ENCODE data around the gene OR4D9.

DNA sequence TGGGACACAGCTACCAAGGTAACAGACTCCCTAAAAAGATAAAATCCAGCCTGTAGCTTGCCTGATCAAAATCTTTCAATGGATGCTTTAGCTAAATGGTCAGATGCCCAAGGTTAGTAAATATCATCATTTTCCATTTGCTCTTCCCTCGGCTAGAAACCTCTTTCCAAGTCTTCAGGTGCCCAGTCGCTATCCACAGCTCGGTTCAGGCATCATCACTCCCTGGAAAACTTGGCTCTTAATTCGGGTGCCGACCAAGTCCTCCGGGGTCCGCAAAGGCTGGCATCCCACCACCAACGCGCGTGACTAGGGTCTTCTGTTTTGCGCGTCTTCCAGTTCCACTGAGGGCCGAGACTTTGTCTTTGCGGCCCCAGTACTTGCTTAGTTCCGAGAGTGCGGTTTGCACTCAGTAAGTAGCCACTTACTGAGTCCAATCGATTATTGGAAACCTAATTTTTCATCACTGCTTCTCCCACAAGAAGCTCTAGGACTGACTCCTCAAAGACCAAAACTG lies 44.3 kb downstream of the OR4D9 start:
- no peak for TF ChIP-seq EZH2 (IDR thresholded peaks at IDR 0.05; ENCODE audit: low read depth, unreplicated experiment)
- no peak for TF ChIP-seq CTCF (conservative IDR thresholded peaks at IDR 0.05; ENCODE audit: low read depth in 2 of 2)
- TF ChIP-seq POLR2AphosphoS5 (IDR thresholded peaks at IDR 0.05; ENCODE audit: low read depth) = no peak
- no peak for TF ChIP-seq EZH2phosphoT487 (IDR thresholded peaks at IDR 0.05; ENCODE audit: unreplicated experiment)
- TF ChIP-seq, protein P1, sequence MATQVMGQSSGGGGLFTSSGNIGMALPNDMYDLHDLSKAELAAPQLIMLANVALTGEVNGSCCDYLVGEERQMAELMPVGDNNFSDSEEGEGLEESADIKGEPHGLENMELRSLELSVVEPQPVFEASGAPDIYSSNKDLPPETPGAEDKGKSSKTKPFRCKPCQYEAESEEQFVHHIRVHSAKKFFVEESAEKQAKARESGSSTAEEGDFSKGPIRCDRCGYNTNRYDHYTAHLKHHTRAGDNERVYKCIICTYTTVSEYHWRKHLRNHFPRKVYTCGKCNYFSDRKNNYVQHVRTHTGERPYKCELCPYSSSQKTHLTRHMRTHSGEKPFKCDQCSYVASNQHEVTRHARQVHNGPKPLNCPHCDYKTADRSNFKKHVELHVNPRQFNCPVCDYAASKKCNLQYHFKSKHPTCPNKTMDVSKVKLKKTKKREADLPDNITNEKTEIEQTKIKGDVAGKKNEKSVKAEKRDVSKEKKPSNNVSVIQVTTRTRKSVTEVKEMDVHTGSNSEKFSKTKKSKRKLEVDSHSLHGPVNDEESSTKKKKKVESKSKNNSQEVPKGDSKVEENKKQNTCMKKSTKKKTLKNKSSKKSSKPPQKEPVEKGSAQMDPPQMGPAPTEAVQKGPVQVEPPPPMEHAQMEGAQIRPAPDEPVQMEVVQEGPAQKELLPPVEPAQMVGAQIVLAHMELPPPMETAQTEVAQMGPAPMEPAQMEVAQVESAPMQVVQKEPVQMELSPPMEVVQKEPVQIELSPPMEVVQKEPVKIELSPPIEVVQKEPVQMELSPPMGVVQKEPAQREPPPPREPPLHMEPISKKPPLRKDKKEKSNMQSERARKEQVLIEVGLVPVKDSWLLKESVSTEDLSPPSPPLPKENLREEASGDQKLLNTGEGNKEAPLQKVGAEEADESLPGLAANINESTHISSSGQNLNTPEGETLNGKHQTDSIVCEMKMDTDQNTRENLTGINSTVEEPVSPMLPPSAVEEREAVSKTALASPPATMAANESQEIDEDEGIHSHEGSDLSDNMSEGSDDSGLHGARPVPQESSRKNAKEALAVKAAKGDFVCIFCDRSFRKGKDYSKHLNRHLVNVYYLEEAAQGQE (IDR thresholded peaks at IDR 0.05; ENCODE audit: unreplicated experiment) = no peak
- TF ChIP-seq NANOG (IDR thresholded peaks at IDR 0.05; ENCODE audit: borderline replicate concordance) = no peak
- TF ChIP-seq CREB1 (CRISPR knock-in tag; IDR thresholded peaks at IDR 0.05; ENCODE audit: low read depth) = no peak

All from GM23338 (cell line).